Measurements from ENCODE around the gene NPHP3. TPM values are rescaled to one million over a fixed set of nuclear protein-coding genes. Genes with fewer than 3 reads are reported as not detected.

The NPHP3 gene, protein sequence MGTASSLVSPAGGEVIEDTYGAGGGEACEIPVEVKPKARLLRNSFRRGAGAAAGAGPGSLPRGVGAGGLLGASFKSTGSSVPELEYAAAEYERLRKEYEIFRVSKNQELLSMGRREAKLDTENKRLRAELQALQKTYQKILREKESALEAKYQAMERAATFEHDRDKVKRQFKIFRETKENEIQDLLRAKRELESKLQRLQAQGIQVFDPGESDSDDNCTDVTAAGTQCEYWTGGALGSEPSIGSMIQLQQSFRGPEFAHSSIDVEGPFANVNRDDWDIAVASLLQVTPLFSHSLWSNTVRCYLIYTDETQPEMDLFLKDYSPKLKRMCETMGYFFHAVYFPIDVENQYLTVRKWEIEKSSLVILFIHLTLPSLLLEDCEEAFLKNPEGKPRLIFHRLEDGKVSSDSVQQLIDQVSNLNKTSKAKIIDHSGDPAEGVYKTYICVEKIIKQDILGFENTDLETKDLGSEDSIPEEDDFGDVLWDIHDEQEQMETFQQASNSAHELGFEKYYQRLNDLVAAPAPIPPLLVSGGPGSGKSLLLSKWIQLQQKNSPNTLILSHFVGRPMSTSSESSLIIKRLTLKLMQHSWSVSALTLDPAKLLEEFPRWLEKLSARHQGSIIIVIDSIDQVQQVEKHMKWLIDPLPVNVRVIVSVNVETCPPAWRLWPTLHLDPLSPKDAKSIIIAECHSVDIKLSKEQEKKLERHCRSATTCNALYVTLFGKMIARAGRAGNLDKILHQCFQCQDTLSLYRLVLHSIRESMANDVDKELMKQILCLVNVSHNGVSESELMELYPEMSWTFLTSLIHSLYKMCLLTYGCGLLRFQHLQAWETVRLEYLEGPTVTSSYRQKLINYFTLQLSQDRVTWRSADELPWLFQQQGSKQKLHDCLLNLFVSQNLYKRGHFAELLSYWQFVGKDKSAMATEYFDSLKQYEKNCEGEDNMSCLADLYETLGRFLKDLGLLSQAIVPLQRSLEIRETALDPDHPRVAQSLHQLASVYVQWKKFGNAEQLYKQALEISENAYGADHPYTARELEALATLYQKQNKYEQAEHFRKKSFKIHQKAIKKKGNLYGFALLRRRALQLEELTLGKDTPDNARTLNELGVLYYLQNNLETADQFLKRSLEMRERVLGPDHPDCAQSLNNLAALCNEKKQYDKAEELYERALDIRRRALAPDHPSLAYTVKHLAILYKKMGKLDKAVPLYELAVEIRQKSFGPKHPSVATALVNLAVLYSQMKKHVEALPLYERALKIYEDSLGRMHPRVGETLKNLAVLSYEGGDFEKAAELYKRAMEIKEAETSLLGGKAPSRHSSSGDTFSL (N-terminal part only)
- total RNA-seq (10 to 100 TPM; 21.8 to 78.9 (median 26.1) TPM), polyA plus RNA-seq (1 to 10 TPM; 5.0 to 5.2 TPM), total RNA-seq (13.1 reads per million, percentile 41 among the genes with 10 or more reads in this experiment)

DNA sequence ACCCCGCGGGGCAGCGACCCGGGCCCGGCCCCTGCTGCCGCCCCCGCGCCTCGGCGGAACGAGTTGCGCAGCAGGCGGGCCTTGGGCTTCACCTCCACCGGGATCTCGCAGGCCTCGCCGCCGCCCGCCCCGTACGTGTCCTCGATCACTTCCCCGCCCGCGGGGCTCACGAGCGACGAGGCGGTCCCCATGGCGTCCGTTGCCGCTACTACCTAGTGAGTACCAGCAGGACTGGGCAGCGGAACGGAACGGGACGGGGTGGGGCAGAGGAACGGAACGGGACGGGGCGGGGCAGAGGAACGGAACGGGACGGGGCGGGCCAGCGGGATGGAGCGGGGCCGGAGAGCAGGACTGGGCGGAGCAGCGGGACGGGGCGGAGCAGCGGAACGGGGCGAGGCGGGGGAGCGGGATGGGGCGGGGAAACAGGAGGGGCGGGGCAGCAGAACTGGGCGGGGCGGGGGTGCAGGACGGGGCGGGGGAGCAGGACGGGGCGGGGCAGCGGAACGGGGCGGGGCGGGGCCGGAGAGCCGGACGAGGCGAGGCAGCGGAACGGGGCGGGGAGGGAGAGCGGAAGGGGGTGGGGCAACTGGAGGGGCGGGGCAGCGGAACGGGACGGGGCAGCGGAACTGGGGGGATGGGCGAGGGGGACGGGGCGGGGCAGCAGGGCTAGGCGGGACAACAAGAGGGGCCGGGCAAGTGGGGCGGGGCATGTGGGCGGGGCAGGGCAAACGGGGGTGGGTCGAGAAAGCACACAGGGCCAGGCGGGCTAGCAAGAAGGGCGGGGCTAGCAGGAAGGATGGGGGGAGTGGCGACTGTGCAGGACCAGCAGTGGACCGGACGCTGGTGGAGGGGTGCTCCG, at the start of gene NPHP3:
Gene NPHP3 (minus strand): TSS at position 245 of the 859 bp plus-strand sequence. CDS start 54 bp downstream, at position 191.
- intact Hi-C loops (cut with micrococcal nuclease): loop anchor here (1.0 to 10.0 kb wide), 14 partner anchors 62 to 1975 kb away; partner anchors contain the start of genes CDV3 (in 2 of the 2), DNAJC13 (in 2 of the 2), PIK3R4 (in 2 of the 2) and SRPRB (in 2 of the 2)
- Histone ChIP-seq H3K4me3 (ENCODE audit: low read length) (peak within 1 kb of the TSS; percentile 88), H3K36me3 (ENCODE audit: control insufficient read depth in 2 of 3, insufficient read depth in 3 of 3, low read length in 3 of 3) (peaks cover 0 to 7% (median 0%) of the 10 kb centered on the region in 3 experiments), H3K27ac (ENCODE audit: low read depth, low read length) (peak within 1 kb of the TSS; percentile 85), H3K4me1 (ENCODE audit: control insufficient read depth in 2 of 2, insufficient read depth in 2 of 2, low read length in 2 of 2) (peaks cover 16 to 26% of the 10 kb centered on the region in 2 donors), H3K9me3 (ENCODE audit: control insufficient read depth in 2 of 3, low read length in 3 of 3) (no peaks in the 10 kb centered on the region), H3K27me3 (ENCODE audit: control insufficient read depth in 2 of 2, insufficient read depth in 2 of 2, low read length in 2 of 2) (no peaks in the 10 kb centered on the region)
- Mint-ChIP-seq H3K27me3 (peaks cover 0 to 6% (median 0%) of the 10 kb centered on the region in 5 donors), H3K27ac (peak within 1 kb of the TSS; percentile 84 to 95 (median 89)), H3K4me3 (peak within 1 kb of the TSS; percentile 86 to 95 (median 92)), H3K4me1 (peaks cover 17 to 49% (median 43%) of the 10 kb centered on the region in 7 donors), H3K36me3 (peaks cover 0 to 16% (median 5%) of the 10 kb centered on the region in 5 donors), H3K9me3 (no peaks in the 10 kb centered on the region)
- ChIA-PET POLR2A (interaction anchor here (0.7 to 1.6 kb wide), 3 partner anchors 702 to 852 kb away, joined by 3 to 8 read pairs (median 5); partner anchors contain the start of gene CDV3), CTCF (no interaction called here)
- DNase-seq (peak; percentile 75 to 95 (median 87)), ATAC-seq (peak; percentile 87)

DNA sequence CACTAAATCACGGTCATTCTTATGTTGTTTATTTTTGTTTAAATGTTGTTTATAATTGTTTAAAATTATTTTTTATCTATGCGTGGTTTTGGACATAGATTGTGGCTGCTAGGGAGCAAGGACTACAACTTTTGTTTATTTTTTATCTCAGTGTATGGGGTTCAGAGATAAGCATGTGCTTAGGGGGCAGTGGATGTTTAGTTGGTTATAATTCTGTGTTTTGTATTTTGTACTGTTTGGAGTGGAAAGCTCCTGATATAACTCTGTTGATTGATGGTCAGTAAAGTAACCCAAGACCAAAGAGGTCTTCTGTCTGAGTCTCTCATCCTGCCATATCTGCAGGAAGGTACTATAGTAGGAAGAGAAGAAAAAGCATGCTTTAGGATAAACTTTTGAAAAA, 36.5 kb upstream of the NPHP3 start:
- ChIA-PET CTCF (no interaction called here), POLR2A (no interaction called here)
- ATAC-seq (no peak), DNase-seq (no peak)
- no peak overlapping the region for H3K27ac Mint-ChIP-seq
- no peaks in the 10 kb centered on the region for H3K36me3 Mint-ChIP-seq
- no peaks in the 10 kb centered on the region for H3K36me3 ChIP-seq (ENCODE audit: control insufficient read depth in 2 of 3, insufficient read depth in 3 of 3, low read length in 3 of 3)
- H3K4me3 Mint-ChIP-seq: no peak overlapping the region
- H3K27ac ChIP-seq (ENCODE audit: low read depth, low read length): no peak overlapping the region
- no peaks in the 10 kb centered on the region for H3K27me3 ChIP-seq (ENCODE audit: control insufficient read depth in 2 of 2, insufficient read depth in 2 of 2, low read length in 2 of 2)
- H3K27me3 Mint-ChIP-seq: peaks cover 0 to 7% (median 4%) of the 10 kb centered on the region in 5 donors
- peaks cover 0 to 3% (median 0%) of the 10 kb centered on the region in 7 donors for H3K4me1 Mint-ChIP-seq
- peaks cover 0 to 2% (median 0%) of the 10 kb centered on the region in 11 donors for H3K9me3 Mint-ChIP-seq
- intact Hi-C loops (cut with micrococcal nuclease): no loop called here
- no peaks in the 10 kb centered on the region for H3K4me1 ChIP-seq (ENCODE audit: control insufficient read depth in 2 of 2, insufficient read depth in 2 of 2, low read length in 2 of 2)
- no peak overlapping the region for H3K4me3 ChIP-seq (ENCODE audit: low read length)
- no peaks in the 10 kb centered on the region for H3K9me3 ChIP-seq (ENCODE audit: control insufficient read depth in 2 of 3, low read length in 3 of 3)

DNA sequence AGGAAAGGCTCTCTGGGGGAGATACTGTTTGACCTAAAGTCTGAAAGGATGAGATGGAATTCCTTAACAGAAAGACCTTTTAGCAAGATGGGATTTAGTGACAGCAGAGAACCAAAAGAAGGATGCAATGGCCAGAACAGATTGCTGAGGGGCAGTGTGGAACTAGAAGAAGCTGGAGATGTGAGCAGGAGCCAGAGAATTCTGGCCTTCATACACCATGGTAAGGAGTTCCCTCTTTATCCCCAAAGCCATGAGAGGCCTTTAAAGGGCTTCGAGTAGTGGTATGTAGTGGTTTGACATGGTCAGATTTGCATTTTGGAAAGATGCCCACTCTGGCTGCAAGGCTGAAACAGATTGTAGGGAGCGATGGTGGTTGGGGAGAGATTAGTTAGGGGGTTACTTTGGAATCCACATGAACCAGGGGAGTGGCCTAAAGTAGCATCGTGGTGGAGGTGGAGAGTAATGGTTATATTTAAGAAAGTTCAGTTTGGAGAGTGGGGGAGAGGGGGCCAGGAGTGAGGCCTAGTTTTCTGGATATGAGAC, 34.0 kb upstream of the NPHP3 start:
- Mint-ChIP-seq H3K36me3 (no peaks in the 10 kb centered on the region), H3K9me3 (peaks cover 0 to 1% (median 0%) of the 10 kb centered on the region in 11 donors), H3K4me1 (peaks cover 0 to 3% (median 0%) of the 10 kb centered on the region in 7 donors), H3K27me3 (peaks cover 0 to 25% (median 4%) of the 10 kb centered on the region in 5 donors), H3K4me3 (no peak overlapping the region), H3K27ac (no peak overlapping the region)
- CTCF ChIA-PET: no interaction called here
- H3K27me3 ChIP-seq (ENCODE audit: control insufficient read depth in 2 of 2, insufficient read depth in 2 of 2, low read length in 2 of 2): no peaks in the 10 kb centered on the region
- no peak overlapping the region for H3K4me3 ChIP-seq (ENCODE audit: low read length)
- H3K36me3 ChIP-seq (ENCODE audit: control insufficient read depth in 2 of 3, insufficient read depth in 3 of 3, low read length in 3 of 3): no peaks in the 10 kb centered on the region
- DNase-seq (no peak), ATAC-seq (no peak)
- intact Hi-C loops (cut with micrococcal nuclease): no loop called here
- no peaks in the 10 kb centered on the region for H3K9me3 ChIP-seq (ENCODE audit: control insufficient read depth in 2 of 3, low read length in 3 of 3)
- H3K4me1 ChIP-seq (ENCODE audit: control insufficient read depth in 2 of 2, insufficient read depth in 2 of 2, low read length in 2 of 2): no peaks in the 10 kb centered on the region
- POLR2A ChIA-PET: no interaction called here
- no peak overlapping the region for H3K27ac ChIP-seq (ENCODE audit: low read depth, low read length)

- Mint-ChIP-seq H3K27me3 (peaks cover 0 to 29% (median 6%) of the 10 kb centered on the region in 5 donors), H3K27ac (no peak overlapping the region), H3K4me1 (peaks cover 0 to 3% (median 0%) of the 10 kb centered on the region in 7 donors), H3K36me3 (no peaks in the 10 kb centered on the region), H3K4me3 (no peak overlapping the region), H3K9me3 (peaks cover 0 to 1% (median 0%) of the 10 kb centered on the region in 11 donors)
- H3K27ac ChIP-seq (ENCODE audit: low read depth, low read length): no peak overlapping the region
- intact Hi-C loops (cut with micrococcal nuclease): no loop called here
- ChIA-PET CTCF (no interaction called here), POLR2A (no interaction called here)
- no peaks in the 10 kb centered on the region for H3K27me3 ChIP-seq (ENCODE audit: control insufficient read depth in 2 of 2, insufficient read depth in 2 of 2, low read length in 2 of 2)
- H3K9me3 ChIP-seq (ENCODE audit: control insufficient read depth in 2 of 3, low read length in 3 of 3): no peaks in the 10 kb centered on the region
- H3K4me3 ChIP-seq (ENCODE audit: low read length): no peak overlapping the region
- H3K4me1 ChIP-seq (ENCODE audit: control insufficient read depth in 2 of 2, insufficient read depth in 2 of 2, low read length in 2 of 2): no peaks in the 10 kb centered on the region
- no peak for DNase-seq
- ATAC-seq: no peak
- H3K36me3 ChIP-seq (ENCODE audit: control insufficient read depth in 2 of 3, insufficient read depth in 3 of 3, low read length in 3 of 3): no peaks in the 10 kb centered on the region
Observed at GRCh38 chr3:132753946-132754345, 31.7 kb upstream of the NPHP3 start.

DNA sequence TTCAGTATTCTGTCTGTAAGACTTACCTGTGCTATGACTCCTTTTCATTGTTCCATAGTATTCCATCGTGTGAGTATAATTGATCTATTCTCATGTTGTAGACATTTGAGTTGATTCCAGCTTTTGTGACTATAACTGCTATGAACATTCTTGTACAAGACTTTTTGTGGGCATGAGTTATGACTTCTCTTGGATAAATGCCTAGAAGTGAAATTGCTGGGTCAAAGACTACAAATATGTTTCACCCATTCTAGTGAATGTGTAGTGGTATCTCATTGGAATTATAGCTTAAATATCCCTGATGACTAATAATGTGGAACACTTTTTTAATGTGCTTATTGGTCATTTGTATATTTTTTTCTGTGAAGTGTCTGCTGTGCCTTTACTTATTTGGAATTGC, 27.6 kb upstream of the NPHP3 start:
- Mint-ChIP-seq H3K9me3 (peaks cover 0 to 1% (median 0%) of the 10 kb centered on the region in 11 donors), H3K4me3 (no peak overlapping the region), H3K27me3 (peaks cover 8 to 28% (median 14%) of the 10 kb centered on the region in 5 donors), H3K27ac (no peak overlapping the region), H3K36me3 (no peaks in the 10 kb centered on the region), H3K4me1 (no peaks in the 10 kb centered on the region)
- intact Hi-C loops (cut with micrococcal nuclease): no loop called here
- CTCF ChIA-PET: no interaction called here
- H3K4me3 ChIP-seq (ENCODE audit: low read length): no peak overlapping the region
- H3K27ac ChIP-seq (ENCODE audit: low read depth, low read length): no peak overlapping the region
- no peak for ATAC-seq
- POLR2A ChIA-PET: no interaction called here
- no peaks in the 10 kb centered on the region for H3K4me1 ChIP-seq (ENCODE audit: control insufficient read depth in 2 of 2, insufficient read depth in 2 of 2, low read length in 2 of 2)
- DNase-seq: no peak
- H3K9me3 ChIP-seq (ENCODE audit: control insufficient read depth in 2 of 3, low read length in 3 of 3): no peaks in the 10 kb centered on the region
- H3K27me3 ChIP-seq (ENCODE audit: control insufficient read depth in 2 of 2, insufficient read depth in 2 of 2, low read length in 2 of 2): no peaks in the 10 kb centered on the region
- H3K36me3 ChIP-seq (ENCODE audit: control insufficient read depth in 2 of 3, insufficient read depth in 3 of 3, low read length in 3 of 3): no peaks in the 10 kb centered on the region

All from naive thymus-derived CD4-positive, alpha-beta T cell (primary cell).